ENCODE data around the gene TSPEAR.

The TSPEAR gene

DNA sequence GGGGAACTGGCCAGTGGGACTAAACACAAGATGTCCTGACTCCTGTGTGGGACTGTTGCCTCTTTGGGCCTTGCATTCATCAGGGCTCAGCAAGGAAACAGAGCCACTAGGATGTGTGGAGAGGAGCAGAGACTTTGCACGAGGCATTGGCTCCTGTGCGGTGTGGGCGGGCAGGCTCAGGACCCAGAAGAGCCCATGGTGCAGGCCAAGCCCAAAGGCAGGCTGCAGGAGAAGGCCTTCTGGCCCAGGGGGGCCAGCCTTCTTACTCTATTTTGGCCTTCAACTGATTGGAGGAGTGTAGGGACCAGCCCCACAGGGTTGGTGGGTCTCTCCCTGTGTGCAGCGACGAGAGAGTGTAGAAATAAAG, 232.6 kb downstream of the TSPEAR start:
- no peak for DNase-seq (ENCODE audit: low spot score)
- ChIA-PET CTCF (interaction anchor here (1.0 kb wide), 1 partner anchor 315 kb away, joined by 3 read pairs; no protein-coding TSS in a partner anchor), POLR2A (ENCODE audit: low non-redundant PET) (no interaction called here)
- H3K27ac ChIP-seq, result no peak overlapping the region
- TF ChIP-seq, protein P1, sequence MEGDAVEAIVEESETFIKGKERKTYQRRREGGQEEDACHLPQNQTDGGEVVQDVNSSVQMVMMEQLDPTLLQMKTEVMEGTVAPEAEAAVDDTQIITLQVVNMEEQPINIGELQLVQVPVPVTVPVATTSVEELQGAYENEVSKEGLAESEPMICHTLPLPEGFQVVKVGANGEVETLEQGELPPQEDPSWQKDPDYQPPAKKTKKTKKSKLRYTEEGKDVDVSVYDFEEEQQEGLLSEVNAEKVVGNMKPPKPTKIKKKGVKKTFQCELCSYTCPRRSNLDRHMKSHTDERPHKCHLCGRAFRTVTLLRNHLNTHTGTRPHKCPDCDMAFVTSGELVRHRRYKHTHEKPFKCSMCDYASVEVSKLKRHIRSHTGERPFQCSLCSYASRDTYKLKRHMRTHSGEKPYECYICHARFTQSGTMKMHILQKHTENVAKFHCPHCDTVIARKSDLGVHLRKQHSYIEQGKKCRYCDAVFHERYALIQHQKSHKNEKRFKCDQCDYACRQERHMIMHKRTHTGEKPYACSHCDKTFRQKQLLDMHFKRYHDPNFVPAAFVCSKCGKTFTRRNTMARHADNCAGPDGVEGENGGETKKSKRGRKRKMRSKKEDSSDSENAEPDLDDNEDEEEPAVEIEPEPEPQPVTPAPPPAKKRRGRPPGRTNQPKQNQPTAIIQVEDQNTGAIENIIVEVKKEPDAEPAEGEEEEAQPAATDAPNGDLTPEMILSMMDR (conservative IDR thresholded peaks at IDR 0.05; ENCODE audit: low read depth), result no peak

DNA sequence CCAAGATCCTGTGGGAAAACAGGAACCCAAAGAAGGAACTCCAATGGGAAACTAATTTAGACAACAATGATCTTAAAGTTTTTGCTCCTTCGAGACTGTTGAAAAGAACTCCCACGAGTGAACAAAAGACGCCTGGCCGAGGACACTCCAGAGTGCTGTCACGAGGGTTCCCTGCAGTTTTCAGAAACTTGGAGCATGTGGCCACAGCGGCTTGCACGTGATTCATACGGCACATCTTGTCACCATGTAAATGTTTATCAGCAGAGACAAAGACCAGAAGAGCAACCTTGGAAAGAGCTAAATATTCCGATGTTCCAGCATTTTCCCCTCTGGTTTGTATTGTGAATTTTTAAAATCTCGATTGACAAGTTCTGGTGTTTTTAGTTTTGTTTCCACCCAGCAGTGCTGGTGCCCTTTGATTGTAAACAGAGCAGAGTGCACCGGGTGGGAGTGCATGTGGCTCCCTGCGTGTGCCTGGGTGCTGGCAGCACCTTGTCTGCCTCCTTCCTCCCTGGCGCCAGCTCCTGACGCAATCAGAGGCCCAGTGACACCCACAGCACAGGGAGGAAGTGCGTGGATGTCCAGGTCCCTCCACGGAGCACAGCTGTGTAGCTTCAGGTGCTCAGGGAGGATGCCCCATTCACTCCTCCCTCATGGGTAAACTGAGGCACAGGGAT, 233.1 kb downstream of the TSPEAR start:
- CTCF ChIA-PET, result interaction anchor here (1.0 kb wide), 1 partner anchor 315 kb away, joined by 3 read pairs; no protein-coding TSS in a partner anchor
- no peak for DNase-seq (ENCODE audit: low spot score)
- no peak overlapping the region for H3K27ac ChIP-seq
- POLR2A ChIA-PET (ENCODE audit: low non-redundant PET), result no interaction called here
- TF ChIP-seq, protein P1 (conservative IDR thresholded peaks at IDR 0.05; ENCODE audit: low read depth), result no peak

DNA sequence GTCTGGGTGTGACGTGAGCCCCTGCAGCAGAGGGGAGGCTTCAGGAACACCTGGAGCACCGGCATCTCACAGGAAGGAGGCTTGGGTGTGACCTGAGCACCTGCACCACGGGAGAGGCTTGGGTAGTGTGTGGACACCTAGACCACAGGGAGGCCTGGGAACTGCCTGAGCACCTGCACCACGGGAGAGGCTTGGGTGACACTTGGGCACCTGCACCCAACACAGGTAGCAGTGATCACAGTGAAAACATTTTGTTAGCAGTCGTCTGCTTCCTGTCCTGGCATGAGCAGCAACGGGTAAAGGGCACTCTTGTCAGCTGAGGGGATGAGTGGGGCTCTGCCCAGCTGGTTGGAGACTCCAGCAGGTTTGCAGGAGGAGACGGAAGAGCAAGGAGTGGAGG, 233.7 kb downstream of the TSPEAR start:
- POLR2A ChIA-PET (ENCODE audit: low non-redundant PET), result no interaction called here
- CTCF ChIA-PET, result interaction anchor here (1.0 kb wide), 1 partner anchor 316 kb away, joined by 3 read pairs; no protein-coding TSS in a partner anchor
- TF ChIP-seq, protein P1 (conservative IDR thresholded peaks at IDR 0.05; ENCODE audit: low read depth), result no peak
- no peak overlapping the region for H3K27ac ChIP-seq
- DNase-seq (ENCODE audit: low spot score), result no peak

DNA sequence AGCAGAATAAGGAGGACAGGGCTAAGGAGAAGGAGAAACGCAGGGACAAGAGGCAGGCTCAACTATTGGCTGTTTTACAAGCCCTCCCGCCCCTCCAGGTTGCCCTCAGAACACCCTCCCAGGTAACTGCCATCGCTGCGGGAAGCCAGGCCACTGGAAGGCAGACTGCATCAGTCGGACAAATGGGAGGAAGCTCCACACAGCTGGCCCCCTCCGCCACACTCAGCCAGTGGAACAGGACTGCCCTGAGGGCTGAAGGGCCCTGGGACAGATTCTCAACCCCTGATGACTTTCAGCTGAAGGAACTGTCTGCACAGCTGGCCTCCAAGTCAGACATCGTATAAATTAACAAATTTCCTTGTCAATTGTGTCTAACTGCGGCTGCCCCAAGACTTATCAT, 234.2 kb downstream of the TSPEAR start:
- POLR2A ChIA-PET (ENCODE audit: low non-redundant PET), result no interaction called here
- CTCF ChIA-PET, result no interaction called here
- H3K27ac ChIP-seq, result no peak overlapping the region
- TF ChIP-seq, protein P1 (conservative IDR thresholded peaks at IDR 0.05; ENCODE audit: low read depth), result no peak
- no peak for DNase-seq (ENCODE audit: low spot score)

DNA sequence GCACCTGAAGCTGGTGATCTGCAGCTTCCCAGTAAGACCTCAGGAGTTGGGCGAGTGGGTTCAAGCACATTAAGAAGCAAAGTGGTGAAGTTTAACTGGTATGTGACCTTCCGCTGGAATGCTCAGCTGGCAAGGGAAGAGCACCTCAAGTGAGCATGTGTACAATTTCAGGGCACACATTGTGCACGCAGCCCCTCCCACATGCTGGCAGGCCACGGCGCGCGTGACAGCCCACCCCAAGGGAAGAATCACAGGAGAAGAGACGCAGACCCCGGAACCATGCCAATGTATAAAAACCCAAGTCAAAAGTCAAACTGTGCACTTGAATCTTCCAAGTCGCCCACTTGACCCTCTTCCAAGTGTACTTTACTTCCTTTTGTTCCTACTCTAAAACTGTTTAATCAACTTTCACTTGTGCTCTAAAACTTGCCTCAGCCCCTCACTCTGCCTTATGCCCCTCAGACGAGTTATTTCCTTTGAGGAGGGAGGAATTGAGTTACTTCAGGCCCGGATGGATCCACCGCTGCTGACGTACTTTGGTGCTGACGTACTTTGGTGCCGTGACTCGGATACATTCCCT, 236.0 kb downstream of the TSPEAR start:
- TF ChIP-seq, protein P1 (conservative IDR thresholded peaks at IDR 0.05; ENCODE audit: low read depth), result no peak
- CTCF ChIA-PET, result no interaction called here
- H3K27ac ChIP-seq, result no peak overlapping the region
- POLR2A ChIA-PET (ENCODE audit: low non-redundant PET), result no interaction called here
- DNase-seq (ENCODE audit: low spot score), result no peak

DNA sequence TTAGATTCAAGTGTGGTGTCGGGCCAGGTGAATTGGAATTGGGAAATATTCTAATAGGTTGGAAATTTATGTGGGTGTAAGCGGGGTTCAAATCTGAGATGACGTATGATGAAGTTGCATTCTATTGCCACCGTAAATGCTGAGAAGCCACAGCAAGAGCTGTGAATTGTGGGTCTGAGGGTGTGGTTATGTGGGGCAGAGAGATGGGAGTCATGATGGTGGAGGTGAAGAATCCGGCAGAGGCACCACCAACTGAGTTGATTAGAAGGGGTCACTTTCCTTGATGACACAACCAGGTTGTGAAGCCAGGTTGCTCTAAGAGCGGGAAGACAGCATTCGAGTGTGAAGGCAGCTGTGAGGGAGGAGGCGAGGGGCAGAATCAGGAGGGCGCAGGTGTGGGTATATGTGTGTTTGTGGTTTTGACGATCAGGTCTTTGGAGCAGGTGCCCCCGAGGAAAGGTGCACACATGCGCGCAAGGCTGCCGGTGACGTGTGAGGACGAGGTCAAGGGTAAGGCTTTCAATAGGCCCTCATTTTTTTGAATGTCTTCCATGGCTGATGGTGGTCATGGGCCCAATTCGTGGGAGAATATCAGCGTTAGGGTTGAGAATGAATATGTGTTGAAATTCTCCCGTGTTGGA, 237.3 kb downstream of the TSPEAR start:
- TF ChIP-seq, protein P1 (conservative IDR thresholded peaks at IDR 0.05; ENCODE audit: low read depth), result no peak
- POLR2A ChIA-PET (ENCODE audit: low non-redundant PET), result no interaction called here
- no peak for DNase-seq (ENCODE audit: low spot score)
- H3K27ac ChIP-seq, result no peak overlapping the region
- CTCF ChIA-PET, result interaction anchor here (1.0 kb wide), 1 partner anchor 37 kb away, joined by 3 read pairs; no protein-coding TSS in a partner anchor
